ENCODE measurements around the gene GMCL1. TPM values are rescaled to one million over a fixed set of nuclear protein-coding genes. Genes with fewer than 3 reads are reported as not detected.

GMCL1 gene
- total and polyA plus RNA-seq, 9 of the 15 experiments (the other 6 are each of a cell fraction or from before 2014, with no cell fraction given), result 7.0 to 27.3 (median 15.4) TPM

DNA sequence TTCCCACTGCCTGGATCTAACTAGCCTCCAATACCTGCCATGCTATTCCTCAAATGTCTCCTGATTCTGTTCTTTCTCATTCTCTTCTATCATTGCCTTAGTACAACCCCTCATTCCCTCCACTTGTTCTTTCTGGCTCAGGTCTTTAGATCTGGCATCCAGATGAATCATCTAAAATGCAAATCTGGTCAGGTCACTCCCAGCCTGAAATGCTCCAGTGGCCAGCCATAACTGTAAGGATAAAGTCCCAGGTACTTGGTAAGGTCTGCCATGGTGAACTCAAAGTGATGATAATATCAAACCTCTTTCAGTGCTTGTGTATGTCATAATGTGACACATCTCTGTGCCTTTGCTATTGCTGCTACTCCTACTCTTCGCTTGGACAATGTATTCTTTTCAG is 61.4 kb downstream of the GMCL1 start (continued):
- TF ChIP-seq, protein P1, sequence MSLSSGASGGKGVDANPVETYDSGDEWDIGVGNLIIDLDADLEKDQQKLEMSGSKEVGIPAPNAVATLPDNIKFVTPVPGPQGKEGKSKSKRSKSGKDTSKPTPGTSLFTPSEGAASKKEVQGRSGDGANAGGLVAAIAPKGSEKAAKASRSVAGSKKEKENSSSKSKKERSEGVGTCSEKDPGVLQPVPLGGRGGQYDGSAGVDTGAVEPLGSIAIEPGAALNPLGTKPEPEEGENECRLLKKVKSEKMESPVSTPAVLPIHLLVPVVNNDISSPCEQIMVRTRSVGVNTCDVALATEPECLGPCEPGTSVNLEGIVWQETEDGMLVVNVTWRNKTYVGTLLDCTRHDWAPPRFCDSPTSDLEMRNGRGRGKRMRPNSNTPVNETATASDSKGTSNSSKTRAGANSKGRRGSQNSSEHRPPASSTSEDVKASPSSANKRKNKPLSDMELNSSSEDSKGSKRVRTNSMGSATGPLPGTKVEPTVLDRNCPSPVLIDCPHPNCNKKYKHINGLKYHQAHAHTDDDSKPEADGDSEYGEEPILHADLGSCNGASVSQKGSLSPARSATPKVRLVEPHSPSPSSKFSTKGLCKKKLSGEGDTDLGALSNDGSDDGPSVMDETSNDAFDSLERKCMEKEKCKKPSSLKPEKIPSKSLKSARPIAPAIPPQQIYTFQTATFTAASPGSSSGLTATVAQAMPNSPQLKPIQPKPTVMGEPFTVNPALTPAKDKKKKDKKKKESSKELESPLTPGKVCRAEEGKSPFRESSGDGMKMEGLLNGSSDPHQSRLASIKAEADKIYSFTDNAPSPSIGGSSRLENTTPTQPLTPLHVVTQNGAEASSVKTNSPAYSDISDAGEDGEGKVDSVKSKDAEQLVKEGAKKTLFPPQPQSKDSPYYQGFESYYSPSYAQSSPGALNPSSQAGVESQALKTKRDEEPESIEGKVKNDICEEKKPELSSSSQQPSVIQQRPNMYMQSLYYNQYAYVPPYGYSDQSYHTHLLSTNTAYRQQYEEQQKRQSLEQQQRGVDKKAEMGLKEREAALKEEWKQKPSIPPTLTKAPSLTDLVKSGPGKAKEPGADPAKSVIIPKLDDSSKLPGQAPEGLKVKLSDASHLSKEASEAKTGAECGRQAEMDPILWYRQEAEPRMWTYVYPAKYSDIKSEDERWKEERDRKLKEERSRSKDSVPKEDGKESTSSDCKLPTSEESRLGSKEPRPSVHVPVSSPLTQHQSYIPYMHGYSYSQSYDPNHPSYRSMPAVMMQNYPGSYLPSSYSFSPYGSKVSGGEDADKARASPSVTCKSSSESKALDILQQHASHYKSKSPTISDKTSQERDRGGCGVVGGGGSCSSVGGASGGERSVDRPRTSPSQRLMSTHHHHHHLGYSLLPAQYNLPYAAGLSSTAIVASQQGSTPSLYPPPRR (CRISPR knock-in tag; IDR thresholded peaks at IDR 0.05; ENCODE audit: borderline replicate concordance), result no peak
- TF ChIP-seq TBL1XR1 (IDR thresholded peaks at IDR 0.05; ENCODE audit: low read length in 2 of 2), result no peak
- TF ChIP-seq ZNF324 (CRISPR knock-in tag; IDR thresholded peaks at IDR 0.05), result no peak
- no peak for TF ChIP-seq ZNF644 (tag; IDR thresholded peaks at IDR 0.05; ENCODE audit: low read depth)
- TF ChIP-seq CBX8 (IDR thresholded peaks at IDR 0.05; ENCODE audit: borderline replicate concordance, extremely low read depth, low read depth, low read length, poor library complexity, severe bottlenecking), result no peak
- TF ChIP-seq, protein P2, sequence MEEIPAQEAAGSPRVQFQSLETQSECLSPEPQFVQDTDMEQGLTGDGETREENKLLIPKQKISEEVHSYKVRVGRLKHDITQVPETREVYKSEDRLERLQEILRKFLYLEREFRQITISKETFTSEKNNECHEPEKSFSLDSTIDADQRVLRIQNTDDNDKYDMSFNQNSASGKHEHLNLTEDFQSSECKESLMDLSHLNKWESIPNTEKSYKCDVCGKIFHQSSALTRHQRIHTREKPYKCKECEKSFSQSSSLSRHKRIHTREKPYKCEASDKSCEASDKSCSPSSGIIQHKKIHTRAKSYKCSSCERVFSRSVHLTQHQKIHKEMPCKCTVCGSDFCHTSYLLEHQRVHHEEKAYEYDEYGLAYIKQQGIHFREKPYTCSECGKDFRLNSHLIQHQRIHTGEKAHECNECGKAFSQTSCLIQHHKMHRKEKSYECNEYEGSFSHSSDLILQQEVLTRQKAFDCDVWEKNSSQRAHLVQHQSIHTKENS (CRISPR knock-in tag; IDR thresholded peaks at IDR 0.05), result no peak
- TF ChIP-seq HNRNPLL (IDR thresholded peaks at IDR 0.05; ENCODE audit: low read depth, low read length, poor library complexity, severe bottlenecking), result no peak
- TF ChIP-seq, protein P3, sequence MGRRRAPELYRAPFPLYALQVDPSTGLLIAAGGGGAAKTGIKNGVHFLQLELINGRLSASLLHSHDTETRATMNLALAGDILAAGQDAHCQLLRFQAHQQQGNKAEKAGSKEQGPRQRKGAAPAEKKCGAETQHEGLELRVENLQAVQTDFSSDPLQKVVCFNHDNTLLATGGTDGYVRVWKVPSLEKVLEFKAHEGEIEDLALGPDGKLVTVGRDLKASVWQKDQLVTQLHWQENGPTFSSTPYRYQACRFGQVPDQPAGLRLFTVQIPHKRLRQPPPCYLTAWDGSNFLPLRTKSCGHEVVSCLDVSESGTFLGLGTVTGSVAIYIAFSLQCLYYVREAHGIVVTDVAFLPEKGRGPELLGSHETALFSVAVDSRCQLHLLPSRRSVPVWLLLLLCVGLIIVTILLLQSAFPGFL (CRISPR knock-in tag; IDR thresholded peaks at IDR 0.05), result no peak
